GM23248 (cell line): Measurements from ENCODE around the gene COG7.
"Not testable (repeated sequence)": the region's sequence is repeated elsewhere in the genome, so short reads cannot be mapped to it uniquely, and the experiment has no call there.

ENCODE experiments used
- EZH2 ChIP-seq: fragments of 200-600 bp; sonication (generic); IDR thresholded peaks from 2 replicates; pipeline ENCODE4 v1.6.1; 2018; ENCODE audit warnings: antibody characterized with exemption, mild to moderate bottlenecking; ENCODE audit not compliant: insufficient read depth, poor library complexity, severe bottlenecking
- EZH2phosphoT487 ChIP-seq: fragments of 200-600 bp; sonication (generic); IDR thresholded peaks from 2 replicates; pipeline ENCODE4 v1.6.1; 2018; ENCODE audit warnings: antibody characterized with exemption, moderate library complexity, mild to moderate bottlenecking, low read depth; ENCODE audit not compliant: insufficient read depth

DNA sequence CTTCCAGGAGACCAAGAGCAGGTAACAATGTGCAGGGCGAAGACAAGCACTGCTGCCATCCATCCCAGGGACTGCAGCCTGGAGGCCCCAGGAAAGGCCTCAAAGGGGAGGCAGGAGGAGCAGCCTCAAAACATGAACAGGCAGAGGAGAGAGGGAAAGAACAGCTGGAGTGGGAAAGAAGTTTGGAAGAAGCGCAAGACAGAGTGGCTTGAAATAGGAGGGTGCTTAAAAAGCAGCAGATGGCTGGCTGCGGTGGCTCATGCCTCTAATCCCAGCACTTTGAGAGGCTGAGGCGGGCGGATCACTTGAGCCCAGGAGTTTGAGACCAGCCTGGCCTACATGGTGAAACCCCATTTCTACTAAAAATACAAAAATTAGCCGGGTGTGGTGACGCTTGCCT lies 52.5 kb downstream of the COG7 start:
- TF ChIP-seq EZH2, EZH2phosphoT487: not testable (repeated sequence)
